ENCODE measurements around the gene PER3.

PER3 gene

DNA sequence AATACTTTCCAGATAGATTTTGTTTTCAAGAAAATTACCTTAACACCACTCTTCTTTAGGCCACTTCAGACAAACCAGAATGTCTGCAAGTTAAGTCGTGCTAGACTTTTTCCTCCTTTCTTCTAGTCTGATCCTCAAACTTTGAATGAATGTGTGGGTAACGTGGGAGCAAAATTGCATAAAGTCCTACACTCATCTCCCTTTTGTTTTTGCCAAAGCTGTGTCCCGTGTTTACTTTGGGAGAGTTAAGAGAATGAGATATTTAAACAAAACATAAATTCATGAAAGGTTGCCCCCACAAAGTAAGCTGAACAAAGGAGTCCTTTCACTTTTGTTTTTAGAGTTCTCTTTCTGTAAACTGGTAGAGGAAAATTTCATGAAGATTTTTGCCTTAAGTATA is 29.9 kb upstream of the PER3 start:
- no peaks in the 10 kb centered on the region for H3K9me2 ChIP-seq (replicated peaks; ENCODE audit: control insufficient read depth, low read length)
- no peaks in the 10 kb centered on the region for H4K20me1 ChIP-seq (ENCODE audit: control insufficient read depth, insufficient read depth, low read depth, low read length)
- no peak overlapping the region for H3K4me2 ChIP-seq (ENCODE audit: low read length)
- peaks cover 5% of the 10 kb centered on the region for H3K4me1 ChIP-seq (ENCODE audit: control insufficient read depth, low read length)
- no peak overlapping the region for H3K4me3 ChIP-seq (ENCODE audit: low read length)
- TF ChIP-seq EZH2phosphoT487 (IDR thresholded peaks at IDR 0.05; ENCODE audit: borderline replicate concordance, low read length): no peak
- TF ChIP-seq, protein P1, sequence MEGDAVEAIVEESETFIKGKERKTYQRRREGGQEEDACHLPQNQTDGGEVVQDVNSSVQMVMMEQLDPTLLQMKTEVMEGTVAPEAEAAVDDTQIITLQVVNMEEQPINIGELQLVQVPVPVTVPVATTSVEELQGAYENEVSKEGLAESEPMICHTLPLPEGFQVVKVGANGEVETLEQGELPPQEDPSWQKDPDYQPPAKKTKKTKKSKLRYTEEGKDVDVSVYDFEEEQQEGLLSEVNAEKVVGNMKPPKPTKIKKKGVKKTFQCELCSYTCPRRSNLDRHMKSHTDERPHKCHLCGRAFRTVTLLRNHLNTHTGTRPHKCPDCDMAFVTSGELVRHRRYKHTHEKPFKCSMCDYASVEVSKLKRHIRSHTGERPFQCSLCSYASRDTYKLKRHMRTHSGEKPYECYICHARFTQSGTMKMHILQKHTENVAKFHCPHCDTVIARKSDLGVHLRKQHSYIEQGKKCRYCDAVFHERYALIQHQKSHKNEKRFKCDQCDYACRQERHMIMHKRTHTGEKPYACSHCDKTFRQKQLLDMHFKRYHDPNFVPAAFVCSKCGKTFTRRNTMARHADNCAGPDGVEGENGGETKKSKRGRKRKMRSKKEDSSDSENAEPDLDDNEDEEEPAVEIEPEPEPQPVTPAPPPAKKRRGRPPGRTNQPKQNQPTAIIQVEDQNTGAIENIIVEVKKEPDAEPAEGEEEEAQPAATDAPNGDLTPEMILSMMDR (IDR thresholded peaks at IDR 0.05; ENCODE audit: low read depth, low read length, poor library complexity, severe bottlenecking): no peak
- H3F3A ChIP-seq (ENCODE audit: control insufficient read depth, insufficient read depth): no peaks in the 10 kb centered on the region
- no peaks in the 10 kb centered on the region for H3K9me3 ChIP-seq (ENCODE audit: control insufficient read depth, insufficient read depth, low read length)
- peaks cover 16% of the 10 kb centered on the region for H3K27me3 ChIP-seq (ENCODE audit: control insufficient read depth, low read length)
- H3K27ac ChIP-seq (ENCODE audit: low read depth, low read length): no peak overlapping the region
- no peaks in the 10 kb centered on the region for H3K36me3 ChIP-seq (ENCODE audit: control insufficient read depth, low read length)
- H3K79me2 ChIP-seq (ENCODE audit: control insufficient read depth, low read length): no peaks in the 10 kb centered on the region

DNA sequence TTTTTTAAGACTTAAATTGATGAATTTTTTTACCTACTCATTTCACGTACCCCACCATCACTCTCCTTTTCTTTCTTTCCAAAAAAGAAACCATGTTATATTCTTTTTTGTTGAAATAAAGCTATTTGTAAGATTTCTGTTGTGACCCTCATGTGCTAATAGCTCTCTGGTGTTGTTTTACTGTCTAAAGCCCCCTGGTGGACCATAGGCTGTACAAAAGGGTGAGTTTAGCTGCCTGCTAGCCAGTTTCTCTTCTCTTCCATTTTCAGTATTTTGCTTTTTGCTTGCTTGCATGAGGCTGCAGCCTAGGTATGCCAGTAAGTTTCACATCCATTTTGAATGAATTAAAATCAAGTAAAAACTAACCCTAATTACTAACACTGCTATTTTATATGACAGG is 28.6 kb upstream of the PER3 start:
- Histone ChIP-seq H3K4me1 (ENCODE audit: control insufficient read depth, low read length) (peaks cover 5% of the 10 kb centered on the region), H4K20me1 (ENCODE audit: control insufficient read depth, insufficient read depth, low read depth, low read length) (no peaks in the 10 kb centered on the region)

DNA sequence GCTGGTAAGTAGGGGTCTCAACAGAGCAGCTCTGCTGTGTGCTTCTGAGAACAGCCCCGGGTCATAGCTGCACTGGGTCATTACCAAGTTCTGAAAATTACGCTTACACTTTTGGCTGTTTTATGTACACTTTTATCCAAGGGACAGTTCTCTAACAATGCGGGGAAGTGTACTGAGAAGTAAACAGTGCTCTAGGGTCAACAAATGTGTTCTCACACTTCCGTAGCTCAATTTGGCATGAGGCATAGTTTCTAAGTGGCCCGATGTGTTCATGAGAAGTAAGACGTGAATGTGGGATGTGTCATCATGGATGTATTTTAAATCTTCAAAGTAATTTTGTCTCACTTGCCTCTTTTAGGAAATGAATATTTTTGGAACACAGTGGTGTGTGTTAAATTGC is 23.8 kb upstream of the PER3 start:
- Histone ChIP-seq H3K79me2 (ENCODE audit: control insufficient read depth, low read length) (no peaks in the 10 kb centered on the region), H3K9me2 (replicated peaks; ENCODE audit: control insufficient read depth, low read length) (no peaks in the 10 kb centered on the region), H3K4me1 (ENCODE audit: control insufficient read depth, low read length) (no peaks in the 10 kb centered on the region), H3K27me3 (ENCODE audit: control insufficient read depth, low read length) (peaks cover 6% of the 10 kb centered on the region; the same call in 1 of the 2 replicates), H3K4me2 (ENCODE audit: low read length) (no peak overlapping the region), H3K36me3 (ENCODE audit: control insufficient read depth, low read length) (no peaks in the 10 kb centered on the region), H3K9me3 (ENCODE audit: control insufficient read depth, insufficient read depth, low read length) (no peaks in the 10 kb centered on the region), H3K27ac (ENCODE audit: low read depth, low read length) (no peak overlapping the region), H3K4me3 (ENCODE audit: low read length) (no peak overlapping the region), H3F3A (ENCODE audit: control insufficient read depth, insufficient read depth) (no peaks in the 10 kb centered on the region), H4K20me1 (ENCODE audit: control insufficient read depth, insufficient read depth, low read depth, low read length) (no peaks in the 10 kb centered on the region)
- TF ChIP-seq, protein P1 (IDR thresholded peaks at IDR 0.05; ENCODE audit: low read depth, low read length, poor library complexity, severe bottlenecking): no peak
- no peak for TF ChIP-seq EZH2phosphoT487 (IDR thresholded peaks at IDR 0.05; ENCODE audit: borderline replicate concordance, low read length)

More for the DNA sequence above, 28.6 kb upstream of the PER3 start:
- Histone ChIP-seq H3K9me2 (replicated peaks; ENCODE audit: control insufficient read depth, low read length) (no peaks in the 10 kb centered on the region), H3K36me3 (ENCODE audit: control insufficient read depth, low read length) (no peaks in the 10 kb centered on the region), H3K9me3 (ENCODE audit: control insufficient read depth, insufficient read depth, low read length) (no peaks in the 10 kb centered on the region), H3K27me3 (ENCODE audit: control insufficient read depth, low read length) (peaks cover 16% of the 10 kb centered on the region), H3K79me2 (ENCODE audit: control insufficient read depth, low read length) (no peaks in the 10 kb centered on the region), H3K4me3 (ENCODE audit: low read length) (no peak overlapping the region), H3F3A (ENCODE audit: control insufficient read depth, insufficient read depth) (no peaks in the 10 kb centered on the region), H3K27ac (ENCODE audit: low read depth, low read length) (no peak overlapping the region), H3K4me2 (ENCODE audit: low read length) (no peak overlapping the region)
- TF ChIP-seq, protein P1 (IDR thresholded peaks at IDR 0.05; ENCODE audit: low read depth, low read length, poor library complexity, severe bottlenecking): no peak
- no peak for TF ChIP-seq EZH2phosphoT487 (IDR thresholded peaks at IDR 0.05; ENCODE audit: borderline replicate concordance, low read length)

Measured in DOHH2 (cell line).